Inflammatory macrophage treated with lipopolysaccharide for 1 hour (primary cell): Measurements from ENCODE around the gene PFKP.

Experiments
- DNase-seq, 2 donors: peaks; one replicate each; pipeline ENCODE4 v3.0.0-alpha.2; 2020 to 2022

PFKP gene

GRCh38 chr10:3119796-3120459, 52.6 kb downstream of the PFKP start:
- DNase-seq = no peak

GRCh38 chr10:3122034-3122433, 54.7 kb downstream of the PFKP start:
- no peak for DNase-seq

- DNase-seq = no peak
These were observed 55.3 kb downstream of the PFKP start for GRCh38 chr10:3122486-3123205.

- no peak for DNase-seq
These were observed 56.4 kb downstream of the PFKP start for GRCh38 chr10:3123571-3124411.

GRCh38 chr10:3124412-3125175, 57.2 kb downstream of the PFKP start:
- DNase-seq = no peak

- no peak for DNase-seq
These were observed 58.3 kb downstream of the PFKP start for GRCh38 chr10:3125527-3126170.

GRCh38 chr10:3126249-3126648, 58.9 kb downstream of the PFKP start:
- DNase-seq = no peak

GRCh38 chr10:3126741-3127346, 59.5 kb downstream of the PFKP start:
- DNase-seq = no peak

- DNase-seq = no peak
These were observed 60.6 kb downstream of the PFKP start for GRCh38 chr10:3127921-3128320.

- DNase-seq = no peak
These were observed 61.2 kb downstream of the PFKP start for GRCh38 chr10:3128379-3129130.

GRCh38 chr10:3129581-3130340, 62.4 kb downstream of the PFKP start:
- DNase-seq = no peak

- no peak for DNase-seq
These were observed 63.8 kb downstream of the PFKP start for GRCh38 chr10:3131098-3131497.

- no peak for DNase-seq
These were observed 65.0 kb downstream of the PFKP start for GRCh38 chr10:3132036-3133025.

GRCh38 chr10:3133948-3134347, 66.6 kb downstream of the PFKP start:
- no peak for DNase-seq

- DNase-seq = no peak
These were observed 67.7 kb downstream of the PFKP start for GRCh38 chr10:3135006-3135405.

GRCh38 chr10:3136336-3136735, 69.0 kb downstream of the PFKP start:
- no peak for DNase-seq

GRCh38 chr10:3136763-3137611, 69.6 kb downstream of the PFKP start:
- DNase-seq = no peak
